ENCODE data around the gene MT1G.

- no peak for TF ChIP-seq EGR1 (IDR thresholded peaks at IDR 0.05)
- TF ChIP-seq RAD21 (IDR thresholded peaks at IDR 0.05; ENCODE audit: low read depth) = no peak
- no peak for TF ChIP-seq MAX (IDR thresholded peaks at IDR 0.05)
- TF ChIP-seq EP300 (IDR thresholded peaks at IDR 0.05; ENCODE audit: borderline replicate concordance) = no peak
- TF ChIP-seq TCF12 (IDR thresholded peaks at IDR 0.05; ENCODE audit: low read depth) = no peak
- no peak for TF ChIP-seq CEBPB (IDR thresholded peaks at IDR 0.05)
- no peak for TF ChIP-seq CREB1 (IDR thresholded peaks at IDR 0.05; ENCODE audit: low read depth)
These were observed 38.3 kb downstream of the MT1G start for GRCh38 chr16:56629531-56629930.

Measured in Ishikawa (cell line).